HG02885 (cell line): ENCODE data around the gene NABP2.
"Not testable (repeated sequence)": the region's sequence is repeated elsewhere in the genome, so short reads cannot be mapped to it uniquely, and the experiment has no call there.

Experiments used
- ATAC-seq: cut with Tn5 transposase; IDR thresholded peaks from one replicate; pipeline ENCODE4 v1.9.1; 2021; ENCODE audit warnings: mild to moderate bottlenecking; ENCODE audit not compliant: unreplicated experiment, poor library complexity

NABP2 gene

GRCh38 chr12:56241424-56242303 lies 17.5 kb downstream of the NABP2 start:
- no peak for ATAC-seq

- ATAC-seq = no peak
Measured at GRCh38 chr12:56242986-56243385, 18.8 kb downstream of the NABP2 start.

- no peak for ATAC-seq
Measured at GRCh38 chr12:56243731-56244181, 19.6 kb downstream of the NABP2 start.

GRCh38 chr12:56244494-56244893 lies 20.4 kb downstream of the NABP2 start:
- ATAC-seq = no peak

- no peak for ATAC-seq
Measured at GRCh38 chr12:56247923-56248322, 23.8 kb downstream of the NABP2 start.

- no peak for ATAC-seq
Measured at GRCh38 chr12:56248711-56249110, 24.6 kb downstream of the NABP2 start.

- no peak for ATAC-seq
Measured at GRCh38 chr12:56252649-56253048, 28.5 kb downstream of the NABP2 start.

GRCh38 chr12:56253091-56253490 lies 28.9 kb downstream of the NABP2 start:
- ATAC-seq = no peak

- ATAC-seq = no peak
Measured at GRCh38 chr12:56255671-56256070, 31.5 kb downstream of the NABP2 start.

GRCh38 chr12:56256326-56256960 lies 32.3 kb downstream of the NABP2 start:
- ATAC-seq = no peak

GRCh38 chr12:56257071-56257470 lies 32.9 kb downstream of the NABP2 start:
- no peak for ATAC-seq

GRCh38 chr12:56257491-56258067 lies 33.4 kb downstream of the NABP2 start:
- ATAC-seq = no peak

GRCh38 chr12:56258068-56258819 lies 34.1 kb downstream of the NABP2 start, which contains the start of gene ANKRD52:
Gene ANKRD52 (minus strand): TSS chr12:56258384. CDS start chr12:56258269, 115 bp downstream.
- ATAC-seq = peak; percentile 91

GRCh38 chr12:56258820-56259183 lies 34.7 kb downstream of the NABP2 start:
- no peak for ATAC-seq

GRCh38 chr12:56260380-56260779 lies 36.2 kb downstream of the NABP2 start:
- no peak for ATAC-seq

GRCh38 chr12:56260921-56261320 lies 36.8 kb downstream of the NABP2 start:
- ATAC-seq = no peak

GRCh38 chr12:56261503-56262232 lies 37.5 kb downstream of the NABP2 start:
- ATAC-seq = no peak

- ATAC-seq = not testable (repeated sequence)
Measured at GRCh38 chr12:56262955-56263354, 38.8 kb downstream of the NABP2 start.

GRCh38 chr12:56266068-56266692 lies 42.0 kb downstream of the NABP2 start:
- ATAC-seq = not testable (repeated sequence)
